ENCODE measurements around the gene KCTD2. TPM values are rescaled to one million over a fixed set of nuclear protein-coding genes. Genes with fewer than 3 reads are reported as not detected.

The KCTD2 gene
- polyA plus RNA-seq, 3 donors = 32.4 to 33.9 (median 33.3) TPM

GRCh38 chr17:75074532-75074931 is 27.5 kb downstream of the KCTD2 start:
- no peak for DNase-seq (ENCODE audit: low read depth in 3 of 3, low spot score in 2 of 3)

DNA sequence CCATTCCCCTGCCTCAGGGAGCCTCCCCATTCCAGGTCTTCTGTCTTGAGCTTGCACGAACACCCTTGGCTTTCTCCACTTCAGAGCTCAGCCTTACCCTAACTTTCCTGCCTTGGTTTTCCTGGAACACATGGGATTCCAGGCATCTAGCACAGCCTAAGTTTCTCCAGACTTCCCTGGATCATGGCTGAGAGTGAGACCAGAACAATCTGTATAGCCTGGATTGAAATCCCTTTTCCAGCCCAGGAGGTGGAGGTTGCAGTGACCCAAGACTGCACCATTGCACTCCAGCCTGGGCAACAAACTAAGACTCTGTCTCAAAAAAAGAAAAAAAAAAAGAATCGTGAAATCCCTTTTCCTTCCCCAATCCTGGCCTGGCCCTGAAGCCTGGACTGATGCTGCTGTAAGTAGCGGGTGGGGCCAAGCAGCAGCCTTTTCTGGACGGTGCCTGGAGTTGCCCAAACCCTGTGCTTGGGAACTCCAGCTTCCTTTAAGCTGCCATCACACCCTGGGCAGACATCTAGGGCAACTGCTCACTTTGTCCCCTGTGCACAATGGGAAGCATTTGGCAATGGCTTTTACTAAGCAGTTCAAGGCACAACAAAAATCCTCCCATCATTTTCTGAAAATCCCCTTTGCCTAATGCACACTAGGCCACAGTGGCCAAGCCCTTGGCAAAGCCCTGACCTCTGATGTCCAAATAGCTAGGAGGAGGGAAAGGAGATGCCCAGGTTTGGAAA is 28.7 kb downstream of the KCTD2 start:
- DNase-seq (ENCODE audit: low read depth in 3 of 3, low spot score in 2 of 3) = no peak

GRCh38 chr17:75077072-75077495 is 30.1 kb downstream of the KCTD2 start:
- DNase-seq (ENCODE audit: low read depth in 3 of 3, low spot score in 2 of 3) = no peak

GRCh38 chr17:75077496-75078283 is 30.7 kb downstream of the KCTD2 start:
- no peak for DNase-seq (ENCODE audit: low read depth in 3 of 3, low spot score in 2 of 3)

DNA sequence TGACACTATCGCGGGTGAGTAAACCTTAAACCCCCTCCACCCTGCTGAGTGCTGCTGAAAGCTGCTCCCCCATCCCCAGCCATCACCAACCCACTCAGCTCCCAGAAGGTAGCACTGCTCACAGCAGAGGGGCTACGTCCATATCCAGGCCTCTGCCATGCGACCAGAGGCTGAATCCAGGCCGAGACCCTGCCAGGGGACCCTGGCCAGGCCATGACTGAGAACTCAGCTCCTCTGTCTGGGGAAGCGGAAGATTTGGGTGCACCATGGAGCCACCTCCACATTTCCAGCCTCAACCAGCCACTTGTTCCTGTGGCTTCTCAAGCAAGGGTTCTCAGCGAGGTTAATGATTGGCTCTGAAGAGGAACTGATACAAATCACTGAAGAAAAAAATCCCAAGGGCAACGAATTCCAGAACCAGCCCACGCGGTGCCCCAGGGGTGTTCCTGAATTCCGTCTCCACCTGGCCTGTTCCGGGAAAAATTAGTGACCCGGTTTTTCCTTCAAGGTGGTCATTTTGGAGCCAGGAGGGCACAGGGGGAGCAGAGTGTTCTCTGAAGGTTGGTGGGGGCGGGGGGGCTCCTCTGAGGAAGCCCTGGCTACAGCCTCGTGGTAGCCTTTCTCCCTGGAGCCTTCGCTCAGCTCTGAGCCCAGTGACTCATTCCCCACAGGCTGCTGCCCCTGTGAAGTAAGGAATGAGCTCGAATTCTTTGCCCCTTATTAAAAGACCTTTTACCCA is 31.4 kb downstream of the KCTD2 start:
- DNase-seq (ENCODE audit: low read depth in 3 of 3, low spot score in 2 of 3) = no peak

DNA sequence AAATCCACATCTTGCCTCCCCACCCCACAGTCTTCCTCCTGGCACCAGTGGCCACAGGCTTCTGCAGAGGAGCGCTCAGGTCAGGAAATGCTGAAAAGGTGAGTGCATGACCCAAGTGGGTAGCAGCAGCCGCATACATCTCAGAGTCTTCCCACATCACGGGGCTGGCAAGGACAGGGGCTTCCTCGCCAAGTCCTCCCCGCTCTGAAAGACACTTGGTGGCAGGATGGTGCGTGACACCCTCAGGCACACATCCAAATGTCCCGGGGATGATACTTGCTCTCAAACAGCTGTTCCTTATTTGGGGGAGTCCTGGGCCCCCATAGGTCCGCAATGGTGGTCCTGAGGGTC is 32.0 kb downstream of the KCTD2 start:
- DNase-seq (ENCODE audit: low read depth in 3 of 3, low spot score in 2 of 3) = no peak

DNA sequence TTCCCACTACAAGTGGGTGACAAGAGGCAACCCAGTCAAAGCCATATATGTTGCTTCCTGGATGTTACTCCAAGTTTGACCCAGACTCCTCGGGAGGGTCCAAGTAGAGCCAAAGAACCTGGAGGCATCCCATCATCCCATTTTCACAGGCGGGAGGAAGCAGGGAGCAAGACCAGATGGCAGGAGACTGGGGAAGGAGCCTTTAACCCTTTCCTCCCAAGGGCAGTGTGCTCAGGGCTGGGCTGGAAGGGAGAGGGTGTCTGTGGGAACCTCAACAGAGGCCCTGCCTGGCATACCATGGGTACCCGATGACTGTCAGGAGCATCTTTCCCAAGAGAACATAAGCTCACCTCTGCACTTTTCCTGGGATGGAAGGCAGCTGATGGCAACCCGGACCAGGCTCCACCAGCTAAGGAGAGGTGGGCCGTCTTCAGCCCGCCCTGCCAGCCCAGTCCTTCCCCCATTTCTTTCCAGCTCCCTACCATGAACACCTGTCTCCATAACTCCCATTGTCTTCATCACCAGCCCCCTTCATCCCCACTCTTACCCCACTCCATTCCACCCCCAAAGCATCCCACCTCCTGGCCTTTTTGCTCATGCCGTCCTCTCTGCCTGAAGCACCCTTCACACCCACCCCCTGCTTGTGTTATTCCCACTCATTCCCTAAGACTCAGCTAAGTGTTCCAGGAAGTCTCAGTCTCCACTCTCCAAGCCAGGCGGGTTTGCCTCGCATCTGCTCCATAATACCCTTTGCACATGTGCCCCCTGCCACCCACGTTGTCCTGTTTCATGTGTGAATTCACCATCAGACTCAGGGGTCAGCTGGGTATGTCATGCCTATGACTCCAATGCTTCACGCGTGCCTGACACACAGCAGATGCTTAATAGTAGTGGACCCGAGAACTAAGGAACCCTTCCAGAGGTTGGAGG is 34.9 kb downstream of the KCTD2 start:
- no peak for DNase-seq (ENCODE audit: low read depth in 3 of 3, low spot score in 2 of 3)

DNA sequence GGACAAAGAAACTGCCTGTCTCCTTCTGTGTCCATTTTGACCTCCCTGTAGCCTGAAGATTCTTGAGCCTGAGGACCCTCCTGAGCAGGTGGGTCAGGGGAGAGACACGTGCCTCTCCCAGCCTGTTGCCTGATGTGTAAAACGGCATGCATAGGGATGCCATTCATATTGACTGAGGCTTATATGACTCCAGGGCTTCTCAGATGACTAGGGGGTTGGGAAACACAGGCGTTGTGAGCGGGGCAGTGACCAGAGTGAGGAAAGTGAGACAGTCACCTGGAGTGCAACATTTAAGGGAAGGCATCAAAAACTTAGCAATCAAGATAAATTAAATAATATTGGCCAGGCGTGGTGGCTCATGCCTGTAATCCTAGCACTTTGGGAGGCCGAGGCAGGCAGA is 35.7 kb downstream of the KCTD2 start:
- DNase-seq (ENCODE audit: low read depth in 3 of 3, low spot score in 2 of 3) = no peak

- DNase-seq (ENCODE audit: low read depth in 3 of 3, low spot score in 2 of 3) = no peak
These were observed 37.1 kb downstream of the KCTD2 start for GRCh38 chr17:75084039-75084660.

GRCh38 chr17:75086496-75087181 is 39.6 kb downstream of the KCTD2 start:
- DNase-seq (ENCODE audit: low read depth in 3 of 3, low spot score in 2 of 3) = no peak

- DNase-seq (ENCODE audit: low read depth in 3 of 3, low spot score in 2 of 3) = no peak
These were observed 40.1 kb downstream of the KCTD2 start for GRCh38 chr17:75087182-75087557.

DNA sequence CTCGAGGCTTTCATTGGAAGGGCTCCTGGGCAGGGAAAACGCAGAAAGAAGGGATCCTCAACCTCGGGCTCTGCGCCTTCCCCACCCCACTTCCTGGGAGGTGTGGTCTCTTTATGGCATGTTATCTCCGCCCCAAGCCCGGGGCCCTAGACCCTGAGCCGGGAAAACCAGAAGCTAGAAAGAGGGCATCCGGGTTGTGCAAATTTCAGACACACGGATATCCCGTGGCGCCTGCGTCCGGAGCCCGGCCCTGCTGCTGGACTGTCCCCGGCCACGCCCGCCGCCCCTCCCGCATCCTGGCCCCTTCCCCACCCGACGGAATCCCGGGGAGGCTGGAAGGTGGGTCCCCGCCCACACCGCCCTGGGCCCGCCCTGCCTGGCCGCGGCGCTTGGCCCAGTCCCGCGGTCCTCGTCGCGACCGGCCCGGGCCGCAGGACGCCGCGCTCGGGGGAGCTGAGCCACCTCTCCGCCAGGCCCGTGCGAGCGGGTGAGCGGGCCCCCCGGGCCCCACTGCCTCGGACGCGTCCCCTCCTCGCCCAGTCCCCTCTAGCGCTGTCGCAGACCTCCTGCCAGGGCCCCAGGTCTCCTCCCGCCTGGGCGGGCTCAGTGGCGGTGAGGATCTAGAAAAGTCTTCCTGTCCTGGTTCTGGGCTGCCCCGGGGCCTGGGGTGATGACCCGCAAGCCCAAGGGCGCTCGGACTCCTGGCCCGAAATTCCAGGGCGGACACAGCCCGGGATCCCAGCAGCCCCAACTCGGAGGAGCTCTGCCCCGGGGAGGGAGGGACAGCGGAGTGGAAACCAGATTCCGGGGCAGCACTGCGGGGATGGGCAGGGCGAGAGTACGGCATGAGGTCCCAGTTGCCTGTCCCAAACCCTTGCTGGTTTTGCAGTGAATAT is 40.8 kb downstream of the KCTD2 start, which contains the start of gene SLC16A5:
Gene SLC16A5, plus strand, starts transcription at position 397 of the 896 bp plus-strand sequence. CDS start 5,683 bp downstream, outside the sequence.
- peak in 2 of 3 donors; percentile 69 to 77 for DNase-seq (ENCODE audit: low read depth in 3 of 3, low spot score in 2 of 3)

- DNase-seq (ENCODE audit: low read depth in 3 of 3, low spot score in 2 of 3) = no peak
These were observed 41.7 kb downstream of the KCTD2 start for GRCh38 chr17:75088465-75089417.

DNA sequence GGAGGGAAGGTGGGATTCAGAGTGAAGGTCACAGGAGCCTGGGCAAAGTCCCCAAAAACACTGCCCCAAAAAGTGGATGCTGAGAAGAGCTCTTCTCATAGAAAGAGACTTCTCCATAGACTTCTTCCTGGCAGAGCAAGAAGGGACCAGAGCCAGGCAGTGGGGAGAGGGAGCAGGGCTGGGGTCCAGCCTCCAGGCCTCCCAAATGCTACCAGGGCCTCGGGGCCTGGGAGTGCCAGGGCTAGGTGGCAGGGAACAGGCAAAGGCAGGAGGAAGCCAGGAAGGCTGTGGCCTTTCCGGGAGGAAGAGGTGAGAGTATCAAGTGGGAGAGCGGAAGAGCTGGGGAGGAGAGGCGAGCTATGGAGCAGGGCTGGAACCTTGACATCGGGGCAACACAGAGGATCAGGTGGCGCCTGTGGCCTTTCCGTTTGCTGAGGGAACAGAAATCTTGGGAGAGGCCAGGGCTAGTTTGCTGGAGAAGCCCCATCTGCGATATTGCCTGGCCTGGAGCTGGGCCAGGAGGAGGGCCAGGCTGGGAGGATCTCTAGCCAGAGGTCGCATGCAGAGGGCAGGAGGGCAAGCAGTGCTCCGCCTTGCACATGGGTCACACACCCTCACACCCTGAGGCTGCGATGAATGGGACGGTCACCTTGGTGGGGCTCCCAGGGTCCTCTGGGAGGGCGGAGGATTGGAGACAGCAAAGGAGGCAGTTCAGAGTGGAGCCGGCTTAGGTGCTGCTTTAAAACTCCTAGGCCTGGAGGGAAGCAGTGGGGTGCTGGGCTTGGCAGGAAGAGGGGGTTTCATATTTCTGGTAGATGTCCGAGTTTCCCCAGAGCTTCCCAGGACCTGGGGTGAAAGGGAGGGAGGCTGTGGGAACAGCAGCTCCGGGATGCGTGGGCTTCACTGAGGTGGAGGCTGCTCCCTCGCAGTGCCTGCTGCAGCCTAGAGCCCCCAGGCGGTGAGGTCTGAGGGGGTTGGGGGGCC is 44.1 kb downstream of the KCTD2 start:
- DNase-seq (ENCODE audit: low read depth in 3 of 3, low spot score in 2 of 3) = no peak

GRCh38 chr17:75091855-75092327 is 44.9 kb downstream of the KCTD2 start:
- DNase-seq (ENCODE audit: low read depth in 3 of 3, low spot score in 2 of 3) = no peak
